GM12864 (cell line): ENCODE results near the gene SNX24.
A peak's percentile ranks its signal among the peaks of the same experiment; 100 is the strongest.

Source experiments
- DNase-seq: peaks from one replicate; pipeline ENCODE4 v3.0.0-alpha.2; 2011; ENCODE audit warnings: low read depth
- H3K4me3 ChIP-seq: 2 replicates; pipeline ENCODE4 v1.5.1; 2011; ENCODE audit warnings: mild to moderate bottlenecking, low read depth, low read length, control low read depth
- CTCF ChIP-seq: IDR thresholded peaks from 2 replicates; pipeline ENCODE4 v1.5.1; 2011; ENCODE audit warnings: low read depth, mild to moderate bottlenecking, moderate library complexity, low read length, control low read depth, inconsistent platforms; ENCODE audit errors: missing control alignments

The SNX24 gene

GRCh38 chr5:122982376-122982775, 137.0 kb downstream of the SNX24 start:
- DNase-seq = no peak
- no peak overlapping the region for H3K4me3 ChIP-seq
- TF ChIP-seq CTCF = no peak

- no peak overlapping the region for H3K4me3 ChIP-seq
- DNase-seq = no peak
- no peak for TF ChIP-seq CTCF
These were observed 139.0 kb downstream of the SNX24 start for GRCh38 chr5:122984425-122984824.

- H3K4me3 ChIP-seq = no peak overlapping the region
- no peak for TF ChIP-seq CTCF
- no peak for DNase-seq
These were observed 139.7 kb downstream of the SNX24 start for GRCh38 chr5:122985006-122985700.

- no peak overlapping the region for H3K4me3 ChIP-seq
- DNase-seq = peak; percentile 38
- no peak for TF ChIP-seq CTCF
These were observed 140.7 kb downstream of the SNX24 start for GRCh38 chr5:122985954-122986721.

GRCh38 chr5:122996091-122996490, 150.7 kb downstream of the SNX24 start:
- no peak for TF ChIP-seq CTCF
- no peak for DNase-seq
- H3K4me3 ChIP-seq = no peak overlapping the region

GRCh38 chr5:122997294-122997693, 151.9 kb downstream of the SNX24 start:
- no peak overlapping the region for H3K4me3 ChIP-seq
- no peak for TF ChIP-seq CTCF
- DNase-seq = no peak
